ENCODE measurements around the gene FGF21.

DNA sequence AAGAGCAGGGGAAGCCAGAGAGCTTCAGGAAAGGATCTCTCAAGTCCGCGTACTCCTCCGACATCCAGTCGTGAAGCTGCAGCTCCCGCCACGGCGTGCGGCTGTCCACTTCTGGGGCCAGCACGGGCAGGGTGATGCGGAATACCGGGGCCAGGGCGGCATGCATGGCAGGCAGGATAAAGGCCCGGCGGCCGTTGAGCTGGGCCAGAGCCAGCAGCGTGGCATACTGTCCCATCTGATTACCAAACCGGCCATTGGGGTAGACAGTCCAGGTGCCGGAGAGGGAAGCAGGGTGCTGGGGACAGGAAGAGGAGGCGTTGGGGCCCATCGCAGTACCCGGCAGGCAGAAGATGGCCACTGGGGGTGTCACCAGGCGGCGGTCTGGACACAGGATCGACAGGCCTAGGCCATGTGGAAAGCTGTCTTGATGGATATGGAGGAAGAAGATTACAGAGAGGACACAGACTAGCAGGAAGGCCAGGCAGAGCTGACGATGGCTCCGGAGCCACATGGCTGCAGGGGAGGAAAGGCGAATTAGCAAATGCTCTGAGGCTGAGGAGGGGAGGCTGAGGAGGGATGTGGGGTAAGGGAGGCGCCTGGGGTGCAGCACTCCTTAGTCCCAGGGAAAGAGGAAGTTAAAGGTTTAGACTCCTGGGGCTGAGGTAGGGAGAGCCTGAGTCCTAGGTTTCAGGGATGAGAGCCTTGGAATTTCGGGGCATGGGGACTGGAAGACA is 4.4 kb upstream of the FGF21 start:
- no peak for TF ChIP-seq ZNF207 (IDR thresholded peaks at IDR 0.05; ENCODE audit: borderline replicate concordance)
- TF ChIP-seq POLR2AphosphoS2 (IDR thresholded peaks at IDR 0.05; ENCODE audit: low read depth, low read length), result no peak
- no peak for TF ChIP-seq ATF7 (IDR thresholded peaks at IDR 0.05; ENCODE audit: low read depth)

All from GM12878 (cell line).